ENCODE data around the gene NOL4L. TPM values are rescaled to one million over a fixed set of nuclear protein-coding genes. Genes with fewer than 3 reads are reported as not detected.

NOL4L gene
- total RNA-seq, 1 donor from 2014 or later = 37.7 TPM

- H3K9me3 Mint-ChIP-seq (ENCODE audit: low read depth) = no peaks in the 10 kb centered on the region
- H3K36me3 Mint-ChIP-seq (ENCODE audit: low read depth) = peaks cover 4% of the 10 kb centered on the region
- no peaks in the 10 kb centered on the region for H3K27me3 Mint-ChIP-seq (ENCODE audit: low read depth)
- TF ChIP-seq, protein P1, sequence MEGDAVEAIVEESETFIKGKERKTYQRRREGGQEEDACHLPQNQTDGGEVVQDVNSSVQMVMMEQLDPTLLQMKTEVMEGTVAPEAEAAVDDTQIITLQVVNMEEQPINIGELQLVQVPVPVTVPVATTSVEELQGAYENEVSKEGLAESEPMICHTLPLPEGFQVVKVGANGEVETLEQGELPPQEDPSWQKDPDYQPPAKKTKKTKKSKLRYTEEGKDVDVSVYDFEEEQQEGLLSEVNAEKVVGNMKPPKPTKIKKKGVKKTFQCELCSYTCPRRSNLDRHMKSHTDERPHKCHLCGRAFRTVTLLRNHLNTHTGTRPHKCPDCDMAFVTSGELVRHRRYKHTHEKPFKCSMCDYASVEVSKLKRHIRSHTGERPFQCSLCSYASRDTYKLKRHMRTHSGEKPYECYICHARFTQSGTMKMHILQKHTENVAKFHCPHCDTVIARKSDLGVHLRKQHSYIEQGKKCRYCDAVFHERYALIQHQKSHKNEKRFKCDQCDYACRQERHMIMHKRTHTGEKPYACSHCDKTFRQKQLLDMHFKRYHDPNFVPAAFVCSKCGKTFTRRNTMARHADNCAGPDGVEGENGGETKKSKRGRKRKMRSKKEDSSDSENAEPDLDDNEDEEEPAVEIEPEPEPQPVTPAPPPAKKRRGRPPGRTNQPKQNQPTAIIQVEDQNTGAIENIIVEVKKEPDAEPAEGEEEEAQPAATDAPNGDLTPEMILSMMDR (IDR thresholded peaks at IDR 0.05) = no peak
- H3K4me1 Mint-ChIP-seq (ENCODE audit: low read depth) = peaks cover 78% of the 10 kb centered on the region
- no peak for DNase-seq (ENCODE audit: low spot score)
- H3K4me3 Mint-ChIP-seq (ENCODE audit: unreplicated experiment) = peak overlapping the region; percentile 68
- H3K27ac Mint-ChIP-seq (ENCODE audit: unreplicated experiment) = peak overlapping the region; percentile 95
Measured at GRCh38 chr20:32474717-32474966, 110.5 kb downstream of the NOL4L start.

- DNase-seq (ENCODE audit: low spot score) = peak; percentile 76
- H3K27ac Mint-ChIP-seq (ENCODE audit: unreplicated experiment) = peak overlapping the region; percentile 95
- H3K36me3 Mint-ChIP-seq (ENCODE audit: low read depth) = peaks cover 4% of the 10 kb centered on the region
- H3K4me1 Mint-ChIP-seq (ENCODE audit: low read depth) = peaks cover 79% of the 10 kb centered on the region
- TF ChIP-seq, protein P1 (IDR thresholded peaks at IDR 0.05) = no peak
- H3K9me3 Mint-ChIP-seq (ENCODE audit: low read depth) = no peaks in the 10 kb centered on the region
- H3K4me3 Mint-ChIP-seq (ENCODE audit: unreplicated experiment) = peak overlapping the region; percentile 68
- no peaks in the 10 kb centered on the region for H3K27me3 Mint-ChIP-seq (ENCODE audit: low read depth)
Measured at GRCh38 chr20:32474009-32474716, 111.0 kb downstream of the NOL4L start.

GRCh38 chr20:32473231-32474008 is 111.7 kb downstream of the NOL4L start:
- Mint-ChIP-seq H3K4me1 (ENCODE audit: low read depth) (peaks cover 78% of the 10 kb centered on the region), H3K9me3 (ENCODE audit: low read depth) (no peaks in the 10 kb centered on the region), H3K27me3 (ENCODE audit: low read depth) (no peaks in the 10 kb centered on the region), H3K4me3 (ENCODE audit: unreplicated experiment) (peak overlapping the region; percentile 36), H3K27ac (ENCODE audit: unreplicated experiment) (peak overlapping the region; percentile 79), H3K36me3 (ENCODE audit: low read depth) (peaks cover 4% of the 10 kb centered on the region)
- peak; percentile 75 for DNase-seq (ENCODE audit: low spot score)
- TF ChIP-seq, protein P1 (IDR thresholded peaks at IDR 0.05) = no peak

DNA sequence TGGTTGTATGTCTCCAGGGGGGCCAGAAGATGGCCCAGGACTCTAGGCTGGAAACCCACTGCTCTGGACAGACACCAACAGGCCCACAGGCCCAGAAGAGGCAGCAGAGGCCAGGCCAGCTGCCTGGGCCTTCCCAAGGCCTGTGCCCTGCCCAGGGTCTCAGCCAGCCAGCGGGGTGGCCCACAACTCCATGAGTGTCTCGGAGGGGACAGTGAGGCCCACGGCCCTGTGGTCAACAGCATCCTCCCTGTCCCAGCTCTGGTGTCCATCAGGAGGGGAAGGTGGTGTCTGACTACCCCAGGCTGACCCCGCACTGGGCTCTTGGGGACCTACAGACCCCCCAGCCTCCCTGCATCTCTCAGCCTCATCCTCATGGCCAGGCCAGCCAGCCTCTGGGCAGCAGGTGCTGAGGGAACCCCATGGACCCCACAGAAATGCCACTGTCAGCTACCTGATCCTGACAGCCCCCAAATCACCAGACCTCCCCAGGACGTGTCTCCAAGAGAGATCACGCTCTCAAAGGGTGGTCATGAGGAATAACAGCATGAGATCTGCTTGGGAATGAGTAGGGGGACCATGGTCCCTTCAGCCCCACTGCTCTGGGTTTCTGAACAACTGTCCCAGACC is 112.4 kb downstream of the NOL4L start:
- Mint-ChIP-seq H3K27ac (ENCODE audit: unreplicated experiment) (no peak overlapping the region), H3K27me3 (ENCODE audit: low read depth) (no peaks in the 10 kb centered on the region), H3K4me1 (ENCODE audit: low read depth) (peaks cover 73% of the 10 kb centered on the region), H3K9me3 (ENCODE audit: low read depth) (no peaks in the 10 kb centered on the region), H3K36me3 (ENCODE audit: low read depth) (peaks cover 4% of the 10 kb centered on the region), H3K4me3 (ENCODE audit: unreplicated experiment) (no peak overlapping the region)
- TF ChIP-seq, protein P1 (IDR thresholded peaks at IDR 0.05) = no peak
- peak; percentile 72 for DNase-seq (ENCODE audit: low spot score)

- H3K4me1 Mint-ChIP-seq (ENCODE audit: low read depth) = peaks cover 68% of the 10 kb centered on the region
- DNase-seq (ENCODE audit: low spot score) = peak; percentile 61
- no peaks in the 10 kb centered on the region for H3K27me3 Mint-ChIP-seq (ENCODE audit: low read depth)
- H3K27ac Mint-ChIP-seq (ENCODE audit: unreplicated experiment) = peak overlapping the region; percentile 77
- peaks cover 4% of the 10 kb centered on the region for H3K36me3 Mint-ChIP-seq (ENCODE audit: low read depth)
- no peaks in the 10 kb centered on the region for H3K9me3 Mint-ChIP-seq (ENCODE audit: low read depth)
- TF ChIP-seq, protein P1 (IDR thresholded peaks at IDR 0.05) = no peak
- H3K4me3 Mint-ChIP-seq (ENCODE audit: unreplicated experiment) = no peak overlapping the region
Measured at GRCh38 chr20:32470940-32471339, 114.2 kb downstream of the NOL4L start.

Measured in chondrocyte (in vitro differentiated cells).